ENCODE results near the gene DDX24. TPM values are rescaled to one million over a fixed set of nuclear protein-coding genes. Genes with fewer than 3 reads are reported as not detected.

The DDX24 gene, protein sequence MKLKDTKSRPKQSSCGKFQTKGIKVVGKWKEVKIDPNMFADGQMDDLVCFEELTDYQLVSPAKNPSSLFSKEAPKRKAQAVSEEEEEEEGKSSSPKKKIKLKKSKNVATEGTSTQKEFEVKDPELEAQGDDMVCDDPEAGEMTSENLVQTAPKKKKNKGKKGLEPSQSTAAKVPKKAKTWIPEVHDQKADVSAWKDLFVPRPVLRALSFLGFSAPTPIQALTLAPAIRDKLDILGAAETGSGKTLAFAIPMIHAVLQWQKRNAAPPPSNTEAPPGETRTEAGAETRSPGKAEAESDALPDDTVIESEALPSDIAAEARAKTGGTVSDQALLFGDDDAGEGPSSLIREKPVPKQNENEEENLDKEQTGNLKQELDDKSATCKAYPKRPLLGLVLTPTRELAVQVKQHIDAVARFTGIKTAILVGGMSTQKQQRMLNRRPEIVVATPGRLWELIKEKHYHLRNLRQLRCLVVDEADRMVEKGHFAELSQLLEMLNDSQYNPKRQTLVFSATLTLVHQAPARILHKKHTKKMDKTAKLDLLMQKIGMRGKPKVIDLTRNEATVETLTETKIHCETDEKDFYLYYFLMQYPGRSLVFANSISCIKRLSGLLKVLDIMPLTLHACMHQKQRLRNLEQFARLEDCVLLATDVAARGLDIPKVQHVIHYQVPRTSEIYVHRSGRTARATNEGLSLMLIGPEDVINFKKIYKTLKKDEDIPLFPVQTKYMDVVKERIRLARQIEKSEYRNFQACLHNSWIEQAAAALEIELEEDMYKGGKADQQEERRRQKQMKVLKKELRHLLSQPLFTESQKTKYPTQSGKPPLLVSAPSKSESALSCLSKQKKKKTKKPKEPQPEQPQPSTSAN
- total RNA-seq (2022) (126 and 135 TPM in 2 replicates), Bru-seq, nascent RNA (percentile 88 among the genes with signal in this experiment), BruChase-seq, experiment 1, labeled RNA remaining after a 6-hour chase (percentile 84 among the genes with signal in this experiment), BruChase-seq, experiment 2, labeled RNA remaining after a 2-hour chase (percentile 87 among the genes with signal in this experiment)
- long read RNA-seq, full-length matches to known transcripts, result 162 of 178 reads
- long read RNA-seq, partial matches to known transcripts, result 13 of 178 reads
- long read RNA-seq, other reads (novel, unspliced or antisense), result 3 of 178 reads

DNA sequence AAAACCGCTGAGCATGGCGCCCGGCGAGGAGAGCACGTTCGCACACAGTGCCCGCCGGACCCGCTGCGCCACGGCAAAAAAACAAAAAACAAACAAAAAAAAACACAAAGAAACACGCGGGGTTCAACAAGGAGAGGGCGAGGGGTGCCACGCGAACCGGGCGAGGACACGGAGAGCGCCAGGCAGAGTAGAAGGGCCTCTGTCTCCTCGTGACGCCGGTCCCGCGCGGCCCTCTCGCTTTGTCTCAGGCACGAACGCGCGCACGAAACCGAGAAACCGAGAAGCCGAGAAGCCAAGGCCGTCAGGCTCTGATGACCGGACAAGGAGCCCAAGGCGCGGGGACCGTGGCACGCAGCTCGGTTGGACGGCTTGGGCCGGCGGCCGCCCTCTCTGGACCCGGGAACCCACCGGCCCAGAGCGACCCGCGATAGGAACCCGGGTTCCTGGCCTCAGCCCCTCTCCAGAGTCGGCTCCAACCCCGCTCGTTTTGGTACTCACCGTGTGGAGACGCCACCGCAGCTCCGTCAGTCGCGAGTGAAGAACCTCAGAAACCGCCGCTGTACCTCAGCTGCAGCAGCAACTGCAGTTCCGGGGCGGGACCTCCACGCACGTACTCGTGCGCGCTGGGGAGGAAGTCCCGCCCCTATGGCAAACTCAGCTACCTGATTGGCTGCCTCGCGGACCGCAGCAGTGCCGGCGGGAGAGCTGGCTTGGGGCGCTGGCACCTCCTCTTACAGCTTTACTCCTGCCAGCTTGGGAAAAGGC is at the start of gene DDX24, which contains the start of gene IFI27L1:
Gene DDX24 (minus strand): TSS at position 582 of the 765 bp plus-strand sequence. CDS start 1,460 bp downstream, outside the sequence.
Gene IFI27L1 (plus strand): TSS at position 690 of the 765 bp plus-strand sequence. CDS start 15,628 bp downstream, outside the sequence.
- ChIA-PET POLR2A (interaction anchor here (0.6 to 4.8 kb wide), 21 partner anchors 8 to 874 kb away, joined by 3 to 37 read pairs (median 6); partner anchors contain the start of genes GON7, IFI27, IFI27L2 and OTUB2), CTCF (interaction anchor here (0.7 to 1.6 kb wide), 7 partner anchors 13 to 56 kb away, joined by 3 to 7 read pairs (median 3); no protein-coding TSS in a partner anchor)
- peak within 1 kb of the TSS; percentile 95 for H3K4me3 Mint-ChIP-seq (ENCODE audit: unreplicated experiment)
- intact Hi-C loops (cut with micrococcal nuclease), result no loop called here
- H3K9me3 Mint-ChIP-seq (ENCODE audit: unreplicated experiment), result no peaks in the 10 kb centered on the region
- H3K4me1 Mint-ChIP-seq (ENCODE audit: insufficient read depth, unreplicated experiment), result peaks cover 34% of the 10 kb centered on the region
- H3K36me3 Mint-ChIP-seq (ENCODE audit: insufficient read depth, unreplicated experiment), result peaks cover 29% of the 10 kb centered on the region
- peak; percentile 91 for DNase-seq (ENCODE audit: unreplicated experiment)
- TF ChIP-seq, protein P1, sequence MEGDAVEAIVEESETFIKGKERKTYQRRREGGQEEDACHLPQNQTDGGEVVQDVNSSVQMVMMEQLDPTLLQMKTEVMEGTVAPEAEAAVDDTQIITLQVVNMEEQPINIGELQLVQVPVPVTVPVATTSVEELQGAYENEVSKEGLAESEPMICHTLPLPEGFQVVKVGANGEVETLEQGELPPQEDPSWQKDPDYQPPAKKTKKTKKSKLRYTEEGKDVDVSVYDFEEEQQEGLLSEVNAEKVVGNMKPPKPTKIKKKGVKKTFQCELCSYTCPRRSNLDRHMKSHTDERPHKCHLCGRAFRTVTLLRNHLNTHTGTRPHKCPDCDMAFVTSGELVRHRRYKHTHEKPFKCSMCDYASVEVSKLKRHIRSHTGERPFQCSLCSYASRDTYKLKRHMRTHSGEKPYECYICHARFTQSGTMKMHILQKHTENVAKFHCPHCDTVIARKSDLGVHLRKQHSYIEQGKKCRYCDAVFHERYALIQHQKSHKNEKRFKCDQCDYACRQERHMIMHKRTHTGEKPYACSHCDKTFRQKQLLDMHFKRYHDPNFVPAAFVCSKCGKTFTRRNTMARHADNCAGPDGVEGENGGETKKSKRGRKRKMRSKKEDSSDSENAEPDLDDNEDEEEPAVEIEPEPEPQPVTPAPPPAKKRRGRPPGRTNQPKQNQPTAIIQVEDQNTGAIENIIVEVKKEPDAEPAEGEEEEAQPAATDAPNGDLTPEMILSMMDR (IDR thresholded peaks at IDR 0.05; ENCODE audit: unreplicated experiment), result no peak
- peak within 1 kb of the TSS; percentile 99 for H3K27ac Mint-ChIP-seq (ENCODE audit: low read depth, unreplicated experiment)
- H3K27me3 Mint-ChIP-seq (ENCODE audit: insufficient read depth, unreplicated experiment), result no peaks in the 10 kb centered on the region
- BruUV-seq (replicated peaks), result no TSS peak

DNA sequence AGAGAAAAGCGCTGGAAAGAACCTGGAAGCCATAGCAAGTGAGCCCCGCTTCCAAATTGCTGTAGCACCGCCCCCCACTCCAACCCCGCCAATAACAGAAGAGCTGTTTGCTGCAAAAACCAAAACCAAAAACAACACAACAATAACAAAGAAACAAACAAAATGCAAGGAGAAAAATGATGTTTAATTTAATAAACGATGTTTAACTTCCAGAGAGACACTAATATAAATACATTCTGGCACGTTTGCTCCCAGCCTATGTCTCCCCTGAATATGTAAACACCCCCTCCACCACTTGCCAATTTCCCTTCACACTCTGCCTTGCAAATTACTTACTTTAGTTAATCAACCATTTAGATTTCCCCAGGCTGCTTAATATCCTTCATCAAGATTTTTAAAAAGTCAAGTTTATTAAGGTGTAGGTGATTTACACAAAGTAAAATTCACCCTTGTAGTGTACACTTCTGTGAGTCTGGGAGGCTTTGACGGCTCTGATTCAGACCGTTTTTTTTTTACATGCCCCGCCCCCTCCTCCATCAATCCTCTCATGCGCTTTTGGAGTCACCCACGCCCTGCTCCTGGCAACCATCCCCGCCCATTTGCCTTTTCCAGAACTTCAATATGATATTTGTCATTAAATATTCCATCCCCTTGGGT is 48.9 kb upstream of the DDX24 start:
- Mint-ChIP-seq H3K27me3 (ENCODE audit: insufficient read depth, unreplicated experiment) (no peaks in the 10 kb centered on the region), H3K9me3 (ENCODE audit: unreplicated experiment) (no peaks in the 10 kb centered on the region), H3K27ac (ENCODE audit: low read depth, unreplicated experiment) (peak overlapping the region; percentile 43), H3K36me3 (ENCODE audit: insufficient read depth, unreplicated experiment) (no peaks in the 10 kb centered on the region), H3K4me1 (ENCODE audit: insufficient read depth, unreplicated experiment) (peaks cover 9% of the 10 kb centered on the region), H3K4me3 (ENCODE audit: unreplicated experiment) (peak overlapping the region; percentile 80)
- no TSS peak for BruUV-seq (replicated peaks)
- CTCF ChIA-PET, result interaction anchor here (0.6 to 3.6 kb wide), 8 partner anchors 12 to 284 kb away, joined by 3 to 34 read pairs (median 5); no protein-coding TSS in a partner anchor
- DNase-seq (ENCODE audit: unreplicated experiment), result peak; percentile 75
- TF ChIP-seq, protein P1 (IDR thresholded peaks at IDR 0.05; ENCODE audit: unreplicated experiment), result no peak
- intact Hi-C loops (cut with micrococcal nuclease), result loop anchor here (1.0 to 10.0 kb wide), 2 partner anchors 94 to 555 kb away; no protein-coding TSS in a partner anchor
- POLR2A ChIA-PET, result interaction anchor here (0.6 to 4.4 kb wide), 9 partner anchors 15 to 992 kb away, joined by 3 to 31 read pairs (median 3); partner anchors contain the start of genes DDX24, IFI27 and IFI27L1

DNA sequence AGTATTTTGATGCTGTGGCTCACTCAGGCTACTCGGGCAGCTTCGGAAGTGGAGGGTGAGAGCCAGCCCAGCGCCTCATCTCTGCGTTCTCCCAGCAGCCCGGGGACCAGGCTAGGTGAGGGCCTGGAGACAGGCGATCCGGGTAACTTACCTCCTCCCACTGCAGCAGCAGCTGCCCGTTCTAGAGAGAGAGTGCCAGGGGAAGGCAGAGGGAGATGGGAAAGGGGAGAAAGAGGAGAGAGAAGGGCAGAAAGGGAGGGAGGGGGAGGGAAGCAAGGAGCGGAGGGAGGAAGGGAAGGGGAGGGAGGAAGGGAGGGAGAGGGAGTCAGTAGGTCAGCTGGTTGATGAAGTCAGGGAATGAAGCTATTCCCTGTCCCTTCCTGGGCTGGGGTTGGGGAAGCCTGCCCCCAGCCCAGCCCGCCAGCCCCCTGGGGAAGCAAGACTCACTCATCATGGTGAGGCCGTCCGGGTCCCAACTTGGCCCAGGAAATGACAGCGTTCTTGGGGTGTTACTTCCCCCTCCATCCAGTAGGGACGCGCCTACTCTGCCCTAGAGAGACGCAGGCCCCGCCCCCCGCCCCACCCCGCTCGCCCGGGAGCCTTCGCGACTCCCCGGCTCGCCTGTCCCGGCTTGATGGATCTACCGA is 48.2 kb upstream of the DDX24 start, which contains the start of gene IFI27L2:
Gene IFI27L2 (minus strand): TSS at position 494 of the 647 bp plus-strand sequence. CDS start 40 bp downstream, at position 454.
- POLR2A ChIA-PET, result interaction anchor here (0.6 to 4.4 kb wide), 9 partner anchors 14 to 993 kb away, joined by 3 to 31 read pairs (median 3); partner anchors contain the start of genes DDX24, IFI27 and IFI27L1
- H3K4me3 Mint-ChIP-seq (ENCODE audit: unreplicated experiment), result peak within 1 kb of the TSS; percentile 80
- no TSS peak for BruUV-seq (replicated peaks)
- no peaks in the 10 kb centered on the region for H3K27me3 Mint-ChIP-seq (ENCODE audit: insufficient read depth, unreplicated experiment)
- H3K27ac Mint-ChIP-seq (ENCODE audit: low read depth, unreplicated experiment), result peak within 1 kb of the TSS; percentile 43
- TF ChIP-seq, protein P1 (IDR thresholded peaks at IDR 0.05; ENCODE audit: unreplicated experiment), result peak; percentile 26
- H3K9me3 Mint-ChIP-seq (ENCODE audit: unreplicated experiment), result no peaks in the 10 kb centered on the region
- intact Hi-C loops (cut with micrococcal nuclease), result loop anchor here (1.0 kb wide), 1 partner anchor 93 kb away; no protein-coding TSS in a partner anchor
- no peaks in the 10 kb centered on the region for H3K36me3 Mint-ChIP-seq (ENCODE audit: insufficient read depth, unreplicated experiment)
- peaks cover 9% of the 10 kb centered on the region for H3K4me1 Mint-ChIP-seq (ENCODE audit: insufficient read depth, unreplicated experiment)
- peak; percentile 86 for DNase-seq (ENCODE audit: unreplicated experiment)
- CTCF ChIA-PET, result interaction anchor here (0.6 to 2.1 kb wide), 15 partner anchors 14 to 420 kb away, joined by 3 to 7 read pairs (median 4); partner anchors contain the start of genes DDX24 and IFI27L1
